ENCODE data around the gene FLT3.

GRCh38 chr13:28094306-28094705 is 6.1 kb downstream of the FLT3 start:
- TF ChIP-seq TAF1 (conservative IDR thresholded peaks at IDR 0.05) (no peak), CTCF (IDR thresholded peaks at IDR 0.05; ENCODE audit: low read depth, low read length, missing input control) (no peak), ZBTB33 (IDR thresholded peaks at IDR 0.05) (no peak)
- TF ChIP-seq, protein P1, sequence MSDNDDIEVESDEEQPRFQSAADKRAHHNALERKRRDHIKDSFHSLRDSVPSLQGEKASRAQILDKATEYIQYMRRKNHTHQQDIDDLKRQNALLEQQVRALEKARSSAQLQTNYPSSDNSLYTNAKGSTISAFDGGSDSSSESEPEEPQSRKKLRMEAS (IDR thresholded peaks at IDR 0.05) = no peak

All from liver (tissue), 3 donors.